Uterus (tissue), 2 donors: ENCODE data around the gene SFT2D3.

Source experiments
- POLR2A ChIP-seq, 2 donors: fragments of 450-650 bp; IDR thresholded peaks; one replicate each; pipeline ENCODE4 v1.6.1; 2016; ENCODE audit warnings: antibody characterized with exemption in 2 of 2, mild to moderate bottlenecking in 1 of 2, moderate library complexity in 1 of 2
- TF ChIP-seq, protein P1 (sequence below), 4 experiments: fragments of 200-600 bp in 2 of 4; fragments of 450-650 bp in 2 of 4; sonication (generic) in 2 of 4; IDR thresholded peaks; one replicate each; pipeline ENCODE4 v1.5.1; 2016 to 2019; ENCODE audit warnings: antibody characterized with exemption in 4 of 4, mild to moderate bottlenecking in 2 of 4, moderate library complexity in 1 of 4

DNA sequence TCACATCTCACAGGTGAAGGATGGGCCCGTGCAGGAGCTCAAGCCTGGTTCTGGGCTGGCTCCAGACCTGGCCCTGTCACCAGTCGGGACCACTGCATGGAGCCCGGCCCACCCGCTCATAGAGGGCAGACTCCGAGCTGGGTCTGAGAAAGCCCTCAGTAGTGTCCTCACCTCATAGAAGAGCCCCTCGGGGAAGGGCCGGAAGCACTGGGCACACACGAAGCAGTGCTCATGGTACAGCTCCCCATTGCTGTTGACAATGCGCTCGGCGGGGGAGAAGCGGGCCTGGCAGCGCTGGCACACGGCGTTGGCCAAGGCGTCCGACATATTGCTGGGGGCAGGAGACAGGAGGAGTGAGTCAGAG is 44.1 kb upstream of the SFT2D3 start:
- TF ChIP-seq, protein P1, sequence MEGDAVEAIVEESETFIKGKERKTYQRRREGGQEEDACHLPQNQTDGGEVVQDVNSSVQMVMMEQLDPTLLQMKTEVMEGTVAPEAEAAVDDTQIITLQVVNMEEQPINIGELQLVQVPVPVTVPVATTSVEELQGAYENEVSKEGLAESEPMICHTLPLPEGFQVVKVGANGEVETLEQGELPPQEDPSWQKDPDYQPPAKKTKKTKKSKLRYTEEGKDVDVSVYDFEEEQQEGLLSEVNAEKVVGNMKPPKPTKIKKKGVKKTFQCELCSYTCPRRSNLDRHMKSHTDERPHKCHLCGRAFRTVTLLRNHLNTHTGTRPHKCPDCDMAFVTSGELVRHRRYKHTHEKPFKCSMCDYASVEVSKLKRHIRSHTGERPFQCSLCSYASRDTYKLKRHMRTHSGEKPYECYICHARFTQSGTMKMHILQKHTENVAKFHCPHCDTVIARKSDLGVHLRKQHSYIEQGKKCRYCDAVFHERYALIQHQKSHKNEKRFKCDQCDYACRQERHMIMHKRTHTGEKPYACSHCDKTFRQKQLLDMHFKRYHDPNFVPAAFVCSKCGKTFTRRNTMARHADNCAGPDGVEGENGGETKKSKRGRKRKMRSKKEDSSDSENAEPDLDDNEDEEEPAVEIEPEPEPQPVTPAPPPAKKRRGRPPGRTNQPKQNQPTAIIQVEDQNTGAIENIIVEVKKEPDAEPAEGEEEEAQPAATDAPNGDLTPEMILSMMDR (IDR thresholded peaks at IDR 0.05), result no peak
- no peak for TF ChIP-seq POLR2A (IDR thresholded peaks at IDR 0.05)
